HepG2 (cell line): Measurements from ENCODE around the gene RSL1D1. TPM values are rescaled to one million over a fixed set of nuclear protein-coding genes. Genes with fewer than 3 reads are reported as not detected.

ENCODE experiments used
- CCDC6 ChIP-seq: sonication (generic); formaldehyde crosslinking; IDR thresholded peaks from 2 replicates; pipeline ENCODE4 v1.8.1; 2022; ENCODE audit warnings: mild to moderate bottlenecking, missing genetic modification reagents, moderate library complexity
- DNMT3B ChIP-seq: conservative IDR thresholded peaks from 2 replicates; pipeline ENCODE4 v1.6.1; 2016; ENCODE audit warnings: missing biosample characterization, control low read depth
- HDAC2 ChIP-seq: sonication (generic); formaldehyde crosslinking; IDR thresholded peaks from 2 replicates; pipeline ENCODE4 v1.4.0; 2020; ENCODE audit warnings: missing genetic modification reagents
- MED8 ChIP-seq: sonication (generic); formaldehyde crosslinking; IDR thresholded peaks from 2 replicates; pipeline ENCODE4 v1.8.1; 2023; ENCODE audit warnings: mild to moderate bottlenecking, missing genetic modification reagents; ENCODE audit not compliant: insufficient replicate concordance
- MEIS1 ChIP-seq: sonication (generic); formaldehyde crosslinking; IDR thresholded peaks from 2 replicates; pipeline ENCODE4 v1.9.0; 2021; ENCODE audit warnings: mild to moderate bottlenecking, missing genetic modification reagents, moderate library complexity, borderline replicate concordance
- MLLT10 ChIP-seq: sonication (generic); formaldehyde crosslinking; IDR thresholded peaks from 2 replicates; pipeline ENCODE4 v1.4.0; 2020; ENCODE audit warnings: missing genetic modification reagents
- MTF2 ChIP-seq: sonication (generic); formaldehyde crosslinking; IDR thresholded peaks from 2 replicates; pipeline ENCODE4 v1.5.0; 2020; ENCODE audit warnings: missing genetic modification reagents, borderline replicate concordance
- NCOR1 ChIP-seq: fragments of 200-600 bp; sonication (generic); IDR thresholded peaks from 2 replicates; pipeline ENCODE4 v1.7.0; 2017; ENCODE audit warnings: antibody characterized with exemption, low read length, borderline replicate concordance
- PITX1 ChIP-seq: sonication (generic); formaldehyde crosslinking; IDR thresholded peaks from 2 replicates; pipeline ENCODE4 v1.5.1; 2020; ENCODE audit warnings: mild to moderate bottlenecking, missing genetic modification reagents
- REL ChIP-seq: sonication (generic); formaldehyde crosslinking; conservative IDR thresholded peaks from 2 replicates; pipeline ENCODE4 v1.8.0; 2022; ENCODE audit warnings: mild to moderate bottlenecking, missing genetic modification reagents, moderate library complexity
- SMC3 ChIP-seq: IDR thresholded peaks from 2 replicates; pipeline ENCODE4 v1.6.1; 2011; ENCODE audit warnings: low read length, improper control_type of control experiment
- ZBTB20 ChIP-seq: sonication (generic); formaldehyde crosslinking; IDR thresholded peaks from 2 replicates; pipeline ENCODE4 v1.8.1; 2023; ENCODE audit warnings: missing genetic modification reagents, low read depth, mild to moderate bottlenecking, borderline replicate concordance
- ZFYVE20 ChIP-seq: sonication (generic); formaldehyde crosslinking; IDR thresholded peaks from 2 replicates; pipeline ENCODE4 v1.8.0; 2023; ENCODE audit warnings: low read depth, mild to moderate bottlenecking, moderate library complexity, missing genetic modification reagents, borderline replicate concordance
- ZNF292 ChIP-seq: sonication (generic); formaldehyde crosslinking; IDR thresholded peaks from 2 replicates; pipeline ENCODE4 v1.8.1; 2022; ENCODE audit warnings: mild to moderate bottlenecking, low read depth, missing genetic modification reagents, borderline replicate concordance
- ZNF383 ChIP-seq: sonication (generic); formaldehyde crosslinking; IDR thresholded peaks from 2 replicates; pipeline ENCODE4 v1.4.0; 2020; ENCODE audit warnings: missing genetic modification reagents, mild to moderate bottlenecking, borderline replicate concordance
- ZSCAN29 ChIP-seq: sonication (generic); formaldehyde crosslinking; conservative IDR thresholded peaks from 2 replicates; pipeline ENCODE4 v1.4.0; 2020; ENCODE audit warnings: mild to moderate bottlenecking, missing genetic modification reagents
- polyA plus RNA-seq, 8 experiments: library from polyadenylated mRNA; depleted of rRNA in 3 of 8; stranded (reverse) in 7 of 8; unstranded in 1 of 8; fragments of >200 nt; fragmentation: Illumina TruSeq in 4 of 8; extraction: Trizol in 4 of 8; gene quantifications; 2 replicates each; pipeline versions ENCODE4 v1.2.1 to v1.2.3, GENCODE V29; 2011 to 2016; ENCODE audit warnings: low read depth in 4 of 8, missing spikeins in 1 of 8, mixed read lengths in 1 of 8; ENCODE audit not compliant: insufficient read depth in 1 of 8
- total RNA-seq, 5 experiments: library from RNA; depleted of rRNA; stranded (reverse); fragments of >200 nt; fragmentation: Illumina TruSeq; extraction: Trizol; gene quantifications; 2 replicates each; pipeline ENCODE4 v1.2.3, GENCODE V29; 2016; ENCODE audit warnings: low read depth in 1 of 5
- TF ChIP-seq, protein P1 (sequence below): sonication (generic); IDR thresholded peaks from 2 replicates; pipeline ENCODE4 v1.6.1; 2016; ENCODE audit warnings: low read depth, borderline replicate concordance
- TF ChIP-seq, protein P2 (sequence below): sonication (generic); formaldehyde crosslinking; IDR thresholded peaks from 2 replicates; pipeline ENCODE4 v1.5.0; 2020; ENCODE audit warnings: missing genetic modification reagents, mild to moderate bottlenecking, borderline replicate concordance
- TF ChIP-seq, protein P3 (sequence below): sonication (generic); formaldehyde crosslinking; conservative IDR thresholded peaks from 2 replicates; pipeline ENCODE4 v1.4.0; 2020; ENCODE audit warnings: missing genetic modification reagents
- TF ChIP-seq, protein P4 (sequence below): sonication (generic); formaldehyde crosslinking; conservative IDR thresholded peaks from 2 replicates; pipeline ENCODE4 v1.8.0; 2022; ENCODE audit warnings: low read depth, missing genetic modification reagents
- TF ChIP-seq, protein P5 (sequence below): sonication (generic); formaldehyde crosslinking; IDR thresholded peaks from 2 replicates; pipeline ENCODE4 v1.5.1; 2020; ENCODE audit warnings: missing genetic modification reagents, mild to moderate bottlenecking, borderline replicate concordance

Gene RSL1D1
- total and polyA plus RNA-seq, 2 of the 13 experiments (the other 11 are each of a cell fraction or from before 2014, with no cell fraction given), result 187 to 343 TPM

DNA sequence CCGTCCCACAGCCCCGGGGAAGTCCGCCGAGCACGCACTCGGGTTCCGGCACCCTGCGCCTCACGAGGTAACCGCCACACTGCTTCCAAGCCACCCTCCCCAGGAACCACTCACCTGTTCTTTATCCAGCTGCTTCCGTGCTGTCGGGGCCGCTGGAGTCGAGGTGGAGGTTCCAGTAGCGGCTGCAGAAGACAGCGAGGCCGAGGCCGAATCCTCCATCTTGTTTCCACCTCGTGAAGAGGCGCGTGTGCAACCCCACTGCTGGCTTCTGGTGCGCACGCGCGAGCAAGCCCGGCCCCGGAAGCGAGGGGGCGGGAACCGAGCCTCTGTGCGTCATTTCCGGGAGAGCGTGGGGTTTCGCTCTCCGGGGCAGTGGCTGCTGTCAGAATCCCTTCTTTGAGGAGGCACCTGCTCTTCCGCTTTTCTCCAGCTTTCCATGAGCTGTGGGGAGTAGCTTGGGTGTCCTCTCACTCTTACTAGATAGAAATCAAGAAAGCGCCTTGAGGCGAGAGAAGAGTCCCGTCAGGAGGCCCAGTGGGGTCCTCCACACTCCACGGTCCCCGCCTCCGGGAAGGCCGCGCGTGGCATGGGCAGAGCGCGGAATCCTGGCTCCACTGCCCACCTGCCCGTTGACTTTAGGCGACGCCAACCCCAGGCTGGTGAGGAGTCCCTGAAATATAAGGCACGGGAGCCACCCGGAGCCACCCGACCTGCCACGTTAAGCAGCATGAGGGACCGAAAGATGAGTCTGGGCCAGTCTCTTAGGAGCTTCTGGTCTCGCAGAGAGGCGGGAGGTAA, at the start of gene RSL1D1 (continued):
- TF ChIP-seq ZFYVE20 (peak; percentile 5; the same call in 1 of the 2 replicates), HDAC2 (peak; percentile 77), MTF2 (CRISPR knock-in tag) (0 out of 2 replicates have a peak, but pooled peaks have one; percentile 49), MLLT10 (CRISPR knock-in tag) (no peak), MED8 (peak; percentile 81), ZBTB20 (CRISPR knock-in tag) (peak; percentile 72), MEIS1 (CRISPR knock-in tag) (0 out of 2 replicates have a peak, but pooled peaks have one; percentile 88), ZSCAN29 (CRISPR knock-in tag) (peak; percentile 93), CCDC6 (CRISPR knock-in tag) (peak; percentile 57; the same call in 1 of the 2 replicates), REL (CRISPR knock-in tag) (no peak), ZNF292 (CRISPR knock-in tag) (peak; percentile 31; the same call in 1 of the 2 replicates), DNMT3B (CRISPR knock-in tag) (peak; percentile 99), PITX1 (CRISPR knock-in tag) (peak; percentile 73; the same call in 1 of the 2 replicates), SMC3 (no peak), ZNF383 (0 out of 2 replicates have a peak, but pooled peaks have one; percentile 79), NCOR1 (no peak)
- TF ChIP-seq, protein P1, sequence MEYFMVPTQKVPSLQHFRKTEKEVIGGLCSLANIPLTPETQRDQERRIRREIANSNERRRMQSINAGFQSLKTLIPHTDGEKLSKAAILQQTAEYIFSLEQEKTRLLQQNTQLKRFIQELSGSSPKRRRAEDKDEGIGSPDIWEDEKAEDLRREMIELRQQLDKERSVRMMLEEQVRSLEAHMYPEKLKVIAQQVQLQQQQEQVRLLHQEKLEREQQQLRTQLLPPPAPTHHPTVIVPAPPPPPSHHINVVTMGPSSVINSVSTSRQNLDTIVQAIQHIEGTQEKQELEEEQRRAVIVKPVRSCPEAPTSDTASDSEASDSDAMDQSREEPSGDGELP, result no peak
- TF ChIP-seq, protein P2, sequence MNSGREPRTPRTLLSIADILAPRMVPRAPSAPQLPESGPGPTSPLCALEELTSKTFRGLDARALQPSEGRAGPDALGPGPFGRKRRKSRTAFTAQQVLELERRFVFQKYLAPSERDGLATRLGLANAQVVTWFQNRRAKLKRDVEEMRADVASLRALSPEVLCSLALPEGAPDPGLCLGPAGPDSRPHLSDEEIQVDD (CRISPR knock-in tag), result peak; percentile 82; the same call in 1 of the 2 replicates
- TF ChIP-seq, protein P3, sequence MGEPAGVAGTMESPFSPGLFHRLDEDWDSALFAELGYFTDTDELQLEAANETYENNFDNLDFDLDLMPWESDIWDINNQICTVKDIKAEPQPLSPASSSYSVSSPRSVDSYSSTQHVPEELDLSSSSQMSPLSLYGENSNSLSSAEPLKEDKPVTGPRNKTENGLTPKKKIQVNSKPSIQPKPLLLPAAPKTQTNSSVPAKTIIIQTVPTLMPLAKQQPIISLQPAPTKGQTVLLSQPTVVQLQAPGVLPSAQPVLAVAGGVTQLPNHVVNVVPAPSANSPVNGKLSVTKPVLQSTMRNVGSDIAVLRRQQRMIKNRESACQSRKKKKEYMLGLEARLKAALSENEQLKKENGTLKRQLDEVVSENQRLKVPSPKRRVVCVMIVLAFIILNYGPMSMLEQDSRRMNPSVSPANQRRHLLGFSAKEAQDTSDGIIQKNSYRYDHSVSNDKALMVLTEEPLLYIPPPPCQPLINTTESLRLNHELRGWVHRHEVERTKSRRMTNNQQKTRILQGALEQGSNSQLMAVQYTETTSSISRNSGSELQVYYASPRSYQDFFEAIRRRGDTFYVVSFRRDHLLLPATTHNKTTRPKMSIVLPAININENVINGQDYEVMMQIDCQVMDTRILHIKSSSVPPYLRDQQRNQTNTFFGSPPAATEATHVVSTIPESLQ (CRISPR knock-in tag), result peak; percentile 26; the same call in 1 of the 2 replicates
- TF ChIP-seq, protein P4, sequence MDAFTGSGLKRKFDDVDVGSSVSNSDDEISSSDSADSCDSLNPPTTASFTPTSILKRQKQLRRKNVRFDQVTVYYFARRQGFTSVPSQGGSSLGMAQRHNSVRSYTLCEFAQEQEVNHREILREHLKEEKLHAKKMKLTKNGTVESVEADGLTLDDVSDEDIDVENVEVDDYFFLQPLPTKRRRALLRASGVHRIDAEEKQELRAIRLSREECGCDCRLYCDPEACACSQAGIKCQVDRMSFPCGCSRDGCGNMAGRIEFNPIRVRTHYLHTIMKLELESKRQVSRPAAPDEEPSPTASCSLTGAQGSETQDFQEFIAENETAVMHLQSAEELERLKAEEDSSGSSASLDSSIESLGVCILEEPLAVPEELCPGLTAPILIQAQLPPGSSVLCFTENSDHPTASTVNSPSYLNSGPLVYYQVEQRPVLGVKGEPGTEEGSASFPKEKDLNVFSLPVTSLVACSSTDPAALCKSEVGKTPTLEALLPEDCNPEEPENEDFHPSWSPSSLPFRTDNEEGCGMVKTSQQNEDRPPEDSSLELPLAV (CRISPR knock-in tag), result no peak
- TF ChIP-seq, protein P5, sequence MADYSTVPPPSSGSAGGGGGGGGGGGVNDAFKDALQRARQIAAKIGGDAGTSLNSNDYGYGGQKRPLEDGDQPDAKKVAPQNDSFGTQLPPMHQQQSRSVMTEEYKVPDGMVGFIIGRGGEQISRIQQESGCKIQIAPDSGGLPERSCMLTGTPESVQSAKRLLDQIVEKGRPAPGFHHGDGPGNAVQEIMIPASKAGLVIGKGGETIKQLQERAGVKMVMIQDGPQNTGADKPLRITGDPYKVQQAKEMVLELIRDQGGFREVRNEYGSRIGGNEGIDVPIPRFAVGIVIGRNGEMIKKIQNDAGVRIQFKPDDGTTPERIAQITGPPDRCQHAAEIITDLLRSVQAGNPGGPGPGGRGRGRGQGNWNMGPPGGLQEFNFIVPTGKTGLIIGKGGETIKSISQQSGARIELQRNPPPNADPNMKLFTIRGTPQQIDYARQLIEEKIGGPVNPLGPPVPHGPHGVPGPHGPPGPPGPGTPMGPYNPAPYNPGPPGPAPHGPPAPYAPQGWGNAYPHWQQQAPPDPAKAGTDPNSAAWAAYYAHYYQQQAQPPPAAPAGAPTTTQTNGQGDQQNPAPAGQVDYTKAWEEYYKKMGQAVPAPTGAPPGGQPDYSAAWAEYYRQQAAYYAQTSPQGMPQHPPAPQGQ, result peak; percentile 12; the same call in 1 of the 2 replicates
